GM19099 (cell line): ENCODE results near the gene SCT.

Experiments used
- POLR2A ChIP-seq: IDR thresholded peaks from 3 replicates; pipeline ENCODE4 v1.6.1; 2011; ENCODE audit warnings: low read depth; ENCODE audit not compliant: insufficient read length; ENCODE audit errors: extremely low read depth

Gene SCT

DNA sequence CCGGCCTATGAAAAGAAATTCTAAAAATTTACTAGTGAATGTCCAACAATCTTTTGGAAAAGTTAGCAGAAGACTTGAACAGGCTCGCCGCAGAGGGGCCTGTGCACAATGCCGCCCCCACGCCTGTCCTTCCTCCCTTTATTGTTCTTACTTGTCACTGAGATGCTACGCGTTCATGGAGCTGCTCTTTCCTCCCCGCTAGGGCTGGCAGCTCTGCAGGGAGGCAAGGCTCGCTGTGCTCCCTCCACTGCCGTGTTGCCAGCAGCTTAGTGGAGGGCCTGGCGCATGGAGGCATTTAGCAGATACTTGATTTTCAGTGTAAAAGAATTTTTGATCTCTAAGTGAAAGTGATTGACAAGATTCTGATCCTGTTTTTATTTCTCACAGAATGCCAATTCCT is 36.0 kb downstream of the SCT start:
- TF ChIP-seq POLR2A = no peak

DNA sequence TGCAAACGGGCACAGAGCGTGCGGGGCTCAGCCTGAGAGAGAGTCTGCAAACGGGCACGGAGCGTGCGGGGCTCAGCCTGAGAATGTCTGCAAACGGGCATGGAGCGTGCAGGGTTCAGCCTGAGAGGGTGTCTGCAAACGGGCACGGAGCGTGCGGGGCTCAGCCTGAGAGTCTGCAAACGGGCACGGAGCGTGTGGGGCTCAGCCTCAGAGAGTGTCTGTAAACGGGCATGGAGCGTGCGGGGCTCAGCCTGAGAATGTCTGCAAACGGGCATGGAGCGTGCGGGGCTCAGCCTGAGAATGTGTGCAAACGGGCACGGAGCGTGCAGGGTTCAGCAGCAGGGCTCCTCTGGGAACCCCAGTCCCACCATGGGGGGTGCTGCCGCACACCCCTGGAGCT is 37.2 kb downstream of the SCT start:
- TF ChIP-seq POLR2A = no peak

DNA sequence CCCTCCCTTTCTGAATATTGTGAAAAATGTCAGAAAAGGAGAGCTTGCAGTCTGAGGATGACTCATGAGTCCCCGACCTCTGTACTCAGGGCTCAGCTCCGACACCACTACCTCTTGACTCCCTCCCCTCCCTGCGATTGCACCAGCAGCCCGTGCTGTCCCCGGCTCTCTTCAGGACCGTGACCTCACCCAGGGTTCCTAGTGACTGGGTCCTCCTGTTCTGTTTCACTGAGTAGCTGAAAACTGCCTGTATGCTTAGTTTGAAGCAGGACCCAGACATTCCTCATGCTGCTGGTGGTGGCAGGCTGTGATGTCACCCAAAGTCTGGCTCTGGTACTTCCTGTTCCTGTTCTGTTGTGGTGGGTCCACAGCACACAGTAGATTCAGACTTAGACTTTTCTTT is 39.0 kb downstream of the SCT start:
- no peak for TF ChIP-seq POLR2A

DNA sequence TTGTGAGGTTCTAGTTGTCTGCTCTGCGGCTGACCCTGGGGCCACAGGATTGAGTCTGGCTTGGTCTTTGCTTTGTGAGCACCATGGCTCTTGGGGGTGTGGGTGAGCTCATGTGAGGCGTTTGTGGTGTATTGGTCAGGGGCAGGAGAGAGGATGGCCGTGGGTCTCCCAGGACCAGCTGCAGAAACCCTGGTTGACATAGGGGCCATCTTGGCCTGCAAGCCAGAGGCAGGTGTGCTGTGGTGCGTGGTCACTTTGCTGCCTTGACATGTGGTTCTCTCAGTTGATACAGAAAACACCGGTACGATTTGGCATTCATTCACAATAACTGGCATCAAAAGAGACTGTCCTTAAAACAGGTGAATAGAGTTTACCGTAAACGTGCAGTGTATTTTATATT is 39.4 kb downstream of the SCT start:
- TF ChIP-seq POLR2A = no peak

DNA sequence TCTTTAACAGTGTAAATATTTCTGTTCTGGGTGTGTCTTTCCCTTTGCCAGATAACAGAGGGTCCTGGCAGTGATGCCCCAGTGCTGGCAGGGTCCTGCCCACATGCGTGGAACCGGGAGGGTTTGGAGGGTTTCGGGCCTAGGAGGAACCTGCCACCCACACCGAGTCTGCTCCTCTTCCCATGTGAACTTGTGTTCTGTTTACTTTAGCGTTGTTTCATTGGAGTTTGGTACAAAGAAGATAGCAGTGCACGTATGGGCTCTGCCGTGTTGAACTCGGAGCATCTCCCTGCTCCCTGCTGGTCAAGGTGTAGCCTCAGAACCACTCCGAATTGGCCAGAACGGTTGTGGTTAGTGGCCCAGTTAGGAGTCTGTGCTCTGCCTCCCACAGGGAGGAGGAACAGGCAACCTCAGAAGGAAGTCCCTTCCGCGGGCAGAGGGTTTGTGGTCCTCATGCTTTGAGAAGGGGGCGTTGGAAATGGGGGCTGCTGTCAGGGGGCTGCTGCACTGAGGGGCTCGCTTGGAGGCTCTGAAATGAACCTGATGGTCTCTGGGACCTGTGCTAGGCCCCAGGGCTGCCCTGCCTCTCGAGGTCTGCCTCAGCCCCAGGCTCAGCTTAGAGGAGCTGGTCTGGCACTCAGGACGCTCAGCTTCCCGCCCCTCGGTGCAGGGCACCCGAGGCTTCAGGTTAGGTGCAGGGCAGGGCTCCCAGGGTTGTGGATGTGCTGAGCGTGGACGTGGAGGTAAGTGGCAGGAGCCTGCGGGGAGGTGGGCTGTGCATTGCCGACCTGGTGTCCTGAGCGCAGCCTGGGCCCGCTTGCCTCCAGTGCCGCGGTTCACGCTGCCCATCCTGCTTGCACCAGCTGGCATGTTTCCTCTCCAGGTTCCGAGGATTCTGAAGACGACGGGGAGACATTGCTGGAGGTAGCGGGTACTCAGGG is 40.3 kb downstream of the SCT start:
- no peak for TF ChIP-seq POLR2A

DNA sequence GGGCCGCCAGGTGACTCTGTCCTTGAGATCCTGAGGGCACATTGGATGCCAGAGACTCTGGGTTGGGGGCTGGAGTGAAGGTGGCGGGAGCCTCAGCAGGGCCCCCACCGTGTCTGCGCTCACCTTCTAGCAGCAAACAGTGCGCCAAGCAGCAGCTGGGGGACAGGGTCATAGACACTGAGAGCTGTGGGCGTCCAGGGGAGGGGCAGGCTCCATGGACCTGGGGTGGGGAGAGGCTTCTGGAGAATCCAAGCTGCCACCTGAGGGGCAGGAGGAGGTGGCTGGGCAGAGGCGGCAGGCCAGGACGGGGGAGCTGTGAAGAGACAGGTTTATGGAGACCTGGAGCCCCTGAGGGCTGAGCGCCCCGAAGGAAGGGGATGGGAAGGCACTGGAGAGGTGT is 42.7 kb downstream of the SCT start:
- TF ChIP-seq POLR2A = no peak

DNA sequence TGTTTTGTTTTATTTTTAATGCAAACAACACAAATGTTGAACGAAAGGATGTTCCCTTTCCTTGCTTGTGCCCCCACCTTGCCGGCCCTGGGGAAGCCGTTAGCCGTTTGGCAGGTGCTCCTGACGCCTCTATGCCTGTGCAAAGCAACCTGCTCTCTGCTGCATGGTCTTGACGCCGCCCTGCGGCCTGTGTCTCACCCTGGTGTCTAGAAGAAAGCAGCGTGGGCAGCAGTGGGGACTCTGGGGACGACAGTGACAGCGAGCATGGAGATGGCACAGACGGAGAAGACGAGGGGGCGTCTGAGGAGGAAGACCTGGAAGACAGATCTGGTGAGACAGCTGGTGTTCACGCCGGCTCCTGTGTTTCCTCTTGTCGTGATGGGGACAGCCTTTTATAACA is 45.2 kb downstream of the SCT start:
- no peak for TF ChIP-seq POLR2A

DNA sequence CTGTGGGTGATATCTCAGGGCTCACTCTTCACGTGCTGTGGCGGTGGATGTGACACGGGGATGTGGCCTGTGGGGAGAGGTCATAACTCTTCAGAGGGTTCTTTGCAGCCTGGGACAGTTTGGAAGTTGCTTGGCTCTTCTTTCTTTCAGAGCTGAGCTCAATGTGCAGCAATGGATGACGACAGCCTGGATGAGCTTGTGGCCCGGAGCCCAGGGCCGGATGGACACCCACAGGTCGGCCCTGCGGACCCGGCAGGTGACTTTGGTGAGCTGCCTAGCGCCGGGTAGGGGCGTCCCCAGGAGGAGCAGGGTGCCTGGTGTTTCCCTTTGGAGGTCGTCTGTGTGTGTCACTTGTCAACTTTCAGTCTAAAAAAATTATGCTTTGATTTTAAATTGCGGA is 45.6 kb downstream of the SCT start:
- TF ChIP-seq POLR2A = no peak

DNA sequence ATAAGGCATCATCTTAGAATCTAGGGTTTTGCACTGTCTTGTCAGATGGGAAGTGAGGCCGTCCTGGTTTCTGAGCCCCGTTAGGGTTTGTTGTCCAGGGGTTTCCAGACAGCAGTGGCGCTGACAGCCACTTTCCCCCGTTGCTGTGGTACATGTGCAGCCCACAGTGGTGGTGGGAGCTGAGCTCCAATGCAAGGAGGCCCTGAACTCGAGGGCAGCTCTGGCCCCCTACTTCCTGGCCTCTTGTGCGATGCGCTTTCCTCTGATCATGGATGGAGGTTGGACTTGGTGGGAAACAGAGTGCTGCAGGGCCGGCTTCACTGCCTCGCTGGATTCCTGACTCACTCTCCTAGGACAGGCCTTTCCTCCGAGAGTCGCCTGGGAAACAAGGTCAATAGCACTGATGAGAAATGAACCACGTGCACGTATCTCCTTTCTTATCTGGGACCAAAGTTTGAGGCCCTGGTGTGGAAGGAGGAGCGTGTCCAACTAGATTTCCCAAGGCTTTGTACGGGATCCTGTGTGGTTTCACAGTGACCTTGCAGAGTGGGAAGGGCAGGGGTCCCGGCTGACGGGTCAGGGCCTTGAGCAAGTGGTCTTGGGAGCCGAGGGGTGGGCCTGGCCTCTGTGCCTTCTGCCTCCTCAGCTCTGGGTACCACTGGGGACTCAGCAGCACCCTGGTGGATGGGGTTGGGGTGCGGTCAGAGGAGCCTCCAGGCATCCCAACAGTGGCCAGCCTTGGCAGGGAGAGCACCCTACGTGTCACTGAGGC is 47.0 kb downstream of the SCT start:
- no peak for TF ChIP-seq POLR2A

DNA sequence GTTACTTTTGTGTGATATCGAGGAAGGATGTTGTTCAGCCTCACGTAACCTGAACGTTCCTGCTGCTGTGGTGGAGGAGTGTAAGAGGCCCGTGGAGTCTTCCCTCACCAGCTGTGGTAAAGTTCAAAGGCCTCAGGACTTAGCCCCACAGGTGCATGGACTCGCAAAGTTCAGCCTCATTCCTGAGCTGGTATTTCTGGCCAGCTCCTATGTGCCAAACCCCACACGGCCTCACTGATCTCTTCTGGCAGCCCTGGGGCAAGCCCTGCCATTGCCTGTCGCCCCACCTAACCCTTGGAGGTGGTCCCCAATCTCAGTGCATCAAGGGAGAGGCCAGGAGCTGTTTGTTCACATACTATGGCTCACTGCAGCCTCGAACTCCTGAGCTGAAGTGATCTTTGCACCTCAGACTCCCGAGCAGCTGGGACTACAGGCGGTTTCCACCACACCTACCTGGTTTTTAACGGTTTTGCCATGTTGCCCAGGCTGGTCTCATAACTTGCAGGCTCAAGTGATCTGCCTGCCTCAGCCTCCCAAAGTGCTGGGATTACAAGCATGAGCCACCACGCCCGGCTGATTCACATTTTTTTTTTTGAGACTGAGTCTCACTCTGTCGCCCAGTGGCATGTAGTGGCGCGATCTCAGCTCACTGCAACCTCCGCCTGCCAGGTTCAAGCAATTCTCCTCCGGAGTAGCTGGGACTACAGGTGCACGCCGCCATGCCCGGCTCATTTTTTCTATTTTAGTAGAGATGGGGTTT is 48.5 kb downstream of the SCT start:
- no peak for TF ChIP-seq POLR2A

DNA sequence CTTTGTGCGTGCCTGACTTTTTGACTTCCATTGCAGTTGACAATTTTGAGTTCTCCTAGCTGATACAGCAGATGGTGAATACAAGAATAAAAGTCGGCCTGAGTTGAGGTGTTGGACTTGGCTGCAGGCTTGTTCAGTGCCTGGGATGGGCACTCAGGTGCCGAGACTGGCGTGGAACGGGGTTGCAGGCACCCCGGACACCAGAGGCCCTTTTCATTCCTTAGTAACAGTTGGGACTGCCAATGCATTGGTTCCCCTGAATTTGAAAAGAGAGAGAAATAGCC is 49.4 kb downstream of the SCT start:
- no peak for TF ChIP-seq POLR2A

DNA sequence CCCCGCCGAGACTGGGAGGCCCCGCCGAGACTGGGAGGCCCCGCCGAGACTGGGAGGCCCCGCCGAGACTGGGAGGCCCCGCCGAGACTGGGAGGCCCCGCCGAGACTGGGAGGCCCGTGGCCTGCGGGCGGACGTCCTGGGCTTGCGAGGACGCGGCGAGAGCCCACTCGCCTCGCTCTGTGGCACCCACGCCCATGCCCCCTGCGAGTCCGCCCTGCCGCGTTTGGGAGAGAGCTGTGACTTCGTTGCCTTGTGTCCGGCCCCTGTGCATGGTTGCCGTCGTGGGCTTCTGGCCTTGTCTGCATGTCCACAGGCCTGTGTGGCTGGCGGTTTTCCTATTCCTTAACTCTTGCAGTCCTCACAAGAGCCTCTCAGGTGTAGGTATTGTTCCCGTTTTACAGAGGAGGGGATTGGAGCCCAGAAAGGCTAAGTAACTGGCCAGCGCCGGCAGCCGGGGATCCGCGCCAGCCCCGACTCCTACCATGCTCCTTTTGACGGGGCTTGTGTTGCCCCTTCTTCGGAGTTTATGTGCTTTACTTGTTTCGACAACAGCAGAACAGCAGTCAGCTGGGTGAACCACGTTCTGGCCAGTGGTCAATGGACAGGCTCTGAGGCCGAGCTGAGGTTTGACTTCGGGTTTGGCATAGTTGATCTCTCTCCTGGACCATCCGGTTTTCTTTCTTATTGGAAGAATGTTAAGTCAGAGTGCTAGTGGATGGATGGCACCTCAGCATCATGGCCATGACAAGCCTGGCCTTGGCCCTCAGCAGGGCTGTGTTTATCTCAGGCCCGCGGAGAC is 50.0 kb downstream of the SCT start:
- TF ChIP-seq POLR2A = no peak
